Mesenchymal stem cell (in vitro differentiated cells and primary cell): ENCODE data around the gene PRPF39. TPM values are rescaled to one million over a fixed set of nuclear protein-coding genes. Genes with fewer than 3 reads are reported as not detected.

Experiments
- DNase-seq: peaks from one replicate; pipeline ENCODE4 v3.0.0-alpha.2; 2013
- H2AFZ ChIP-seq: one replicate; pipeline ENCODE4 v1.6.1; 2013; ENCODE audit warnings: low read depth, mild to moderate bottlenecking, control low read depth, inconsistent platforms, low read length, moderate library complexity
- H2AK5ac ChIP-seq: 2 replicates; pipeline ENCODE4 v1.6.1; 2013; ENCODE audit warnings: low read length, moderate library complexity, mild to moderate bottlenecking, inconsistent platforms; ENCODE audit not compliant: severe bottlenecking
- H2BK120ac ChIP-seq: one replicate; pipeline ENCODE4 v1.6.1; 2013; ENCODE audit warnings: low read depth, mild to moderate bottlenecking, inconsistent platforms, low read length, moderate library complexity
- H2BK12ac ChIP-seq, 2 experiments: one replicate each; pipeline ENCODE4 v1.6.1; 2013; ENCODE audit warnings: inconsistent platforms in 2 of 2, low read length in 2 of 2, mild to moderate bottlenecking in 2 of 2, moderate library complexity in 2 of 2, control low read depth in 1 of 2
- H2BK15ac ChIP-seq: one replicate; pipeline ENCODE4 v1.6.1; 2013; ENCODE audit warnings: mild to moderate bottlenecking, low read depth, inconsistent platforms; ENCODE audit not compliant: poor library complexity, severe bottlenecking
- H2BK5ac ChIP-seq: 2 replicates; pipeline ENCODE4 v1.6.1; 2013; ENCODE audit warnings: low read depth, mild to moderate bottlenecking, low read length, control low read depth, inconsistent platforms; ENCODE audit not compliant: poor library complexity, severe bottlenecking
- H3K14ac ChIP-seq, 2 experiments: one replicate each; pipeline ENCODE4 v1.6.1; 2013; ENCODE audit warnings: inconsistent platforms in 2 of 2, low read length in 2 of 2, control low read depth in 1 of 2, mild to moderate bottlenecking in 1 of 2, moderate library complexity in 1 of 2
- H3K18ac ChIP-seq, 2 experiments: one replicate each; pipeline ENCODE4 v1.6.1; 2013; ENCODE audit warnings: inconsistent platforms in 2 of 2, low read length in 2 of 2, control low read depth in 1 of 2, low read depth in 1 of 2, mild to moderate bottlenecking in 1 of 2
- H3K23ac ChIP-seq, 2 experiments: one replicate each; pipeline ENCODE4 v1.6.1; 2013; ENCODE audit warnings: inconsistent platforms in 2 of 2, low read length in 2 of 2, mild to moderate bottlenecking in 2 of 2, moderate library complexity in 2 of 2, control low read depth in 1 of 2
- H3K27ac ChIP-seq: 2 replicates; pipeline ENCODE4 v1.5.1; 2013; ENCODE audit warnings: mild to moderate bottlenecking, moderate library complexity, low read length, control low read depth, inconsistent platforms; ENCODE audit not compliant: poor library complexity, severe bottlenecking
- H3K27me3 ChIP-seq, 2 experiments: 2 replicates each; pipeline versions ENCODE4 v1.6.1 to v1.7.0; 2013; ENCODE audit warnings: low read length in 2 of 2, mild to moderate bottlenecking in 2 of 2, moderate library complexity in 2 of 2, control low read depth in 1 of 2, inconsistent platforms in 1 of 2; ENCODE audit not compliant: control insufficient read depth in 1 of 2, insufficient read depth in 1 of 2
- H3K36me3 ChIP-seq, 2 experiments: 2 replicates each; pipeline versions ENCODE4 v1.6.1 to v1.7.0; 2013; ENCODE audit warnings: low read length in 2 of 2, control low read depth in 1 of 2, inconsistent platforms in 1 of 2, low read depth in 1 of 2, mild to moderate bottlenecking in 1 of 2; ENCODE audit not compliant: insufficient read depth in 2 of 2, control insufficient read depth in 1 of 2
- H3K4ac ChIP-seq, 2 experiments: one replicate each; pipeline ENCODE4 v1.6.1; 2013; ENCODE audit warnings: inconsistent platforms in 2 of 2, low read length in 2 of 2, mild to moderate bottlenecking in 2 of 2, moderate library complexity in 2 of 2, control low read depth in 1 of 2, low read depth in 1 of 2
- H3K4me1 ChIP-seq: 2 replicates; pipeline ENCODE4 v1.6.1; 2013; ENCODE audit warnings: low read depth, low read length, control low read depth; ENCODE audit not compliant: control insufficient read depth, insufficient read depth
- H3K4me2 ChIP-seq: 2 replicates; pipeline ENCODE4 v1.6.1; 2013; ENCODE audit warnings: low read length, mild to moderate bottlenecking, inconsistent platforms; ENCODE audit not compliant: poor library complexity, severe bottlenecking
- H3K4me3 ChIP-seq, 2 experiments: 2 replicates each; pipeline versions ENCODE4 v1.5.1 to v1.7.0; 2013; ENCODE audit warnings: low read length in 2 of 2, mild to moderate bottlenecking in 2 of 2, control low read depth in 1 of 2, low read depth in 1 of 2; ENCODE audit not compliant: insufficient read depth in 1 of 2
- H3K79me1 ChIP-seq: replicated peaks from 2 replicates; pipeline ENCODE4 v1.6.1; 2013; ENCODE audit warnings: mild to moderate bottlenecking, control low read depth, low read length, inconsistent platforms; ENCODE audit not compliant: poor library complexity, severe bottlenecking
- H3K9ac ChIP-seq: 2 replicates; pipeline ENCODE4 v1.7.0; 2013; ENCODE audit warnings: mild to moderate bottlenecking, low read length, moderate library complexity
- H3K9me3 ChIP-seq: 2 replicates; pipeline ENCODE4 v1.7.0; 2013; ENCODE audit warnings: mild to moderate bottlenecking, low read length; ENCODE audit not compliant: control insufficient read depth
- H4K8ac ChIP-seq: one replicate; pipeline ENCODE4 v1.6.1; 2013; ENCODE audit warnings: inconsistent platforms, mild to moderate bottlenecking, low read length, moderate library complexity
- H4K91ac ChIP-seq: one replicate; pipeline ENCODE4 v1.6.1; 2013; ENCODE audit warnings: mild to moderate bottlenecking, low read length, inconsistent platforms
- WGBS: methylation state at CpG from one replicate; pipeline ENCODE4 v1.1.7; 2013; ENCODE audit warnings: mixed read lengths; 5-methylcytosine and 5-hydroxymethylcytosine counted together
- polyA plus RNA-seq, 2 experiments: library from polyadenylated mRNA; stranded (reverse); fragments of 200-250 nt; gene quantifications; one replicate each; pipeline ENCODE4 v1.2.3, GENCODE V29; 2013

Gene PRPF39, protein sequence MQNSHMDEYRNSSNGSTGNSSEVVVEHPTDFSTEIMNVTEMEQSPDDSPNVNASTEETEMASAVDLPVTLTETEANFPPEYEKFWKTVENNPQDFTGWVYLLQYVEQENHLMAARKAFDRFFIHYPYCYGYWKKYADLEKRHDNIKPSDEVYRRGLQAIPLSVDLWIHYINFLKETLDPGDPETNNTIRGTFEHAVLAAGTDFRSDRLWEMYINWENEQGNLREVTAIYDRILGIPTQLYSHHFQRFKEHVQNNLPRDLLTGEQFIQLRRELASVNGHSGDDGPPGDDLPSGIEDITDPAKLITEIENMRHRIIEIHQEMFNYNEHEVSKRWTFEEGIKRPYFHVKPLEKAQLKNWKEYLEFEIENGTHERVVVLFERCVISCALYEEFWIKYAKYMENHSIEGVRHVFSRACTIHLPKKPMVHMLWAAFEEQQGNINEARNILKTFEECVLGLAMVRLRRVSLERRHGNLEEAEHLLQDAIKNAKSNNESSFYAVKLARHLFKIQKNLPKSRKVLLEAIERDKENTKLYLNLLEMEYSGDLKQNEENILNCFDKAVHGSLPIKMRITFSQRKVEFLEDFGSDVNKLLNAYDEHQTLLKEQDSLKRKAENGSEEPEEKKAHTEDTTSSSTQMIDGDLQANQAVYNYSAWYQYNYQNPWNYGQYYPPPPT
- 18.4 TPM for polyA plus RNA-seq (2013, experiment 1 of 2)
- 19.2 TPM for polyA plus RNA-seq (2013, experiment 2 of 2)

- Histone ChIP-seq H2BK5ac (no peak within 1 kb of the TSS), H2BK120ac (no peak within 1 kb of the TSS), H3K4me3 (peak within 1 kb of the TSS; percentile 69 to 91), H3K4ac (peak within 1 kb of the TSS in 1 of 2 experiments; percentile 87), H3K79me1 (no peaks in the 10 kb centered on the region), H3K23ac (no peak within 1 kb of the TSS), H3K9me3 (no peaks in the 10 kb centered on the region), H2BK12ac (no peak within 1 kb of the TSS), H3K4me1 (peaks cover 5% of the 10 kb centered on the region), H3K14ac (peak within 1 kb of the TSS in 1 of 2 experiments; percentile 19), H3K27ac (peak within 1 kb of the TSS; percentile 64), H2AFZ (peak within 1 kb of the TSS; percentile 58), H2BK15ac (no peak within 1 kb of the TSS), H3K36me3 (no peaks in the 10 kb centered on the region), H4K91ac (no peak within 1 kb of the TSS), H3K4me2 (peak within 1 kb of the TSS; percentile 82), H3K18ac (peak within 1 kb of the TSS; percentile 50 to 79), H4K8ac (peak within 1 kb of the TSS; percentile 1), H3K27me3 (no peaks in the 10 kb centered on the region), H3K9ac (peak within 1 kb of the TSS; percentile 95), H2AK5ac (no peak within 1 kb of the TSS)
- under 1% methylated on average over 33 of the region's 49 CpGs for WGBS
- DNase-seq = peak; percentile 92
Observed at GRCh38 chr14:45083976-45084722, at the start of gene PRPF39. PRPF39 (plus strand) TSS chr14:45084116; CDS start chr14:45095240, 11,124 bp downstream.

- H3K27ac ChIP-seq = no peak overlapping the region
- no peak overlapping the region for H3K4me3 ChIP-seq
Observed at GRCh38 chr14:45034730-45035129, 49.2 kb upstream of the PRPF39 start.

DNA sequence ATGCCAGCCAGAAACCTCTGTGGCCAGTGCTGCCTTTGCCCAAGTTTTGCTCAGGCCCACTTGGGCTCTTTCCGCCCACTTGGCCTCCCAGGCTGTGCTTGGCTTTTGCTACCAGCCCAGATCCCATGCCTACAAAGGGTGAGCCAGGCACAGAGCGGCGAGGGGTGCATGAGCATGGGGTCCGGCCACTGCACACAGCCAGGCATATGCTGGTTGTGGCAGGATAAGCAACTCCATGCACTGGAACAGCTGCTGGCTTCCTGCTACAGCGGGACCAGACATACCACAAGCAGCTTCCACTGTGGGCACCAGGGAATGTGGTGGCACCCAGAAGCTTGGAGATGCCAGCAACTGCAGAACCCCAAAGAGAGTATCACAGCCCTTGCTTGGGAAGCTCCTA lies 45.7 kb upstream of the PRPF39 start:
- no peak overlapping the region for H3K14ac ChIP-seq
- H3K36me3 ChIP-seq = peaks cover 22 to 53% of the 10 kb centered on the region in 2 experiments
- no peak overlapping the region for H3K9ac ChIP-seq
- H4K8ac ChIP-seq = no peak overlapping the region
- DNase-seq = no peak
- no peaks in the 10 kb centered on the region for H3K4me1 ChIP-seq
- H3K27ac ChIP-seq = no peak overlapping the region
- no peaks in the 10 kb centered on the region for H3K27me3 ChIP-seq
- no peak overlapping the region for H3K4ac ChIP-seq
- peaks cover 2% of the 10 kb centered on the region for H3K79me1 ChIP-seq
- H4K91ac ChIP-seq = peak overlapping the region; percentile 31
- no peaks in the 10 kb centered on the region for H3K9me3 ChIP-seq
- no peak overlapping the region for H3K18ac ChIP-seq
- 100% methylated on average over 5 of the region's 5 CpGs for WGBS
- H3K4me3 ChIP-seq = no peak overlapping the region
- H3K23ac ChIP-seq = no peak overlapping the region
- no peak overlapping the region for H2AK5ac ChIP-seq
- H2BK12ac ChIP-seq = no peak overlapping the region
- no peak overlapping the region for H2AFZ ChIP-seq
- no peak overlapping the region for H2BK120ac ChIP-seq
- H3K4me2 ChIP-seq = no peak overlapping the region
- H2BK15ac ChIP-seq = no peak overlapping the region
- H2BK5ac ChIP-seq = no peak overlapping the region

More at GRCh38 chr14:45034730-45035129, 49.2 kb upstream of the PRPF39 start:
- peaks cover 26 to 76% of the 10 kb centered on the region in 2 experiments for H3K36me3 ChIP-seq
- no peak overlapping the region for H3K14ac ChIP-seq
- no peak overlapping the region for H2BK15ac ChIP-seq
- DNase-seq = no peak
- no peaks in the 10 kb centered on the region for H3K27me3 ChIP-seq
- no peak overlapping the region for H2BK12ac ChIP-seq
- H3K23ac ChIP-seq = no peak overlapping the region
- H3K4me2 ChIP-seq = no peak overlapping the region
- H3K4ac ChIP-seq = no peak overlapping the region
- H2BK5ac ChIP-seq = no peak overlapping the region
- no peak overlapping the region for H3K18ac ChIP-seq
- H3K79me1 ChIP-seq = peaks cover 2% of the 10 kb centered on the region
- no peak overlapping the region for H4K91ac ChIP-seq
- no peak overlapping the region for H2AK5ac ChIP-seq
- no peaks in the 10 kb centered on the region for H3K9me3 ChIP-seq
- H2AFZ ChIP-seq = no peak overlapping the region
- no peak overlapping the region for H4K8ac ChIP-seq
- no peaks in the 10 kb centered on the region for H3K4me1 ChIP-seq
- no peak overlapping the region for H3K9ac ChIP-seq
- no peak overlapping the region for H2BK120ac ChIP-seq
